ENCODE results near the gene C1RL. TPM values are rescaled to one million over a fixed set of nuclear protein-coding genes. Genes with fewer than 3 reads are reported as not detected.

The C1RL gene
- total RNA-seq, 1 donor from 2014 or later: 58.5 TPM

GRCh38 chr12:7047306-7047705 is 61.7 kb downstream of the C1RL start:
- peaks cover 6% of the 10 kb centered on the region for H3K4me1 Mint-ChIP-seq
- DNase-seq (ENCODE audit: low spot score in 2 of 2, unreplicated experiment in 2 of 2): no peak
- TF ChIP-seq CTCF (IDR thresholded peaks at IDR 0.05; ENCODE audit: unreplicated experiment): no peak
- peaks cover 16% of the 10 kb centered on the region for H3K27me3 Mint-ChIP-seq (ENCODE audit: low read depth)
- no peak overlapping the region for H3K4me3 Mint-ChIP-seq
- peaks cover 14% of the 10 kb centered on the region for H3K9me3 Mint-ChIP-seq
- H3K27ac Mint-ChIP-seq: no peak overlapping the region
- H3K36me3 Mint-ChIP-seq: no peaks in the 10 kb centered on the region

- no peak overlapping the region for H3K4me3 Mint-ChIP-seq
- peaks cover 10% of the 10 kb centered on the region for H3K27me3 Mint-ChIP-seq (ENCODE audit: low read depth)
- H3K4me1 Mint-ChIP-seq: peaks cover 6% of the 10 kb centered on the region
- H3K36me3 Mint-ChIP-seq: no peaks in the 10 kb centered on the region
- no peak for TF ChIP-seq CTCF (IDR thresholded peaks at IDR 0.05; ENCODE audit: unreplicated experiment)
- H3K27ac Mint-ChIP-seq: no peak overlapping the region
- peaks cover 14% of the 10 kb centered on the region for H3K9me3 Mint-ChIP-seq
- DNase-seq (ENCODE audit: low spot score in 2 of 2, unreplicated experiment in 2 of 2): no peak
Observed at GRCh38 chr12:7046383-7047105, 62.5 kb downstream of the C1RL start.

GRCh38 chr12:7045913-7046312 is 63.1 kb downstream of the C1RL start:
- no peak for DNase-seq (ENCODE audit: low spot score in 2 of 2, unreplicated experiment in 2 of 2)
- TF ChIP-seq CTCF (IDR thresholded peaks at IDR 0.05; ENCODE audit: unreplicated experiment): no peak
- no peak overlapping the region for H3K27ac Mint-ChIP-seq
- no peaks in the 10 kb centered on the region for H3K36me3 Mint-ChIP-seq
- peaks cover 5% of the 10 kb centered on the region for H3K27me3 Mint-ChIP-seq (ENCODE audit: low read depth)
- H3K4me1 Mint-ChIP-seq: peaks cover 6% of the 10 kb centered on the region
- H3K9me3 Mint-ChIP-seq: peaks cover 8% of the 10 kb centered on the region
- no peak overlapping the region for H3K4me3 Mint-ChIP-seq

Other genes starting within 250 kb of the C1RL start
- gene TPI1, start 241.7 kb downstream of the C1RL start, total RNA-seq: 473 to 488 TPM (median 484 TPM) in 3 replicates
- gene SPSB2, start 235.9 kb downstream of the C1RL start, total RNA-seq: 2.4 to 4.1 TPM (median 2.9 TPM) in 3 replicates
- gene LRRC23, start 204.4 kb downstream of the C1RL start, total RNA-seq: 11.6 to 14.4 TPM (median 13.4 TPM) in 3 replicates
- gene ENO2, start 194.6 kb downstream of the C1RL start, total RNA-seq: 30.2 to 30.7 TPM (median 30.2 TPM) in 3 replicates
- gene ATN1, start 181.3 kb downstream of the C1RL start, total RNA-seq: 193 to 205 TPM (median 195 TPM) in 3 replicates
- not detected in 3 replicates for gene RNU7-1, start 165.4 kb downstream of the C1RL start, total RNA-seq
- gene C12orf57, start 165.2 kb downstream of the C1RL start, total RNA-seq: 203 to 215 TPM (median 204 TPM) in 3 replicates
- 21.6 to 26.2 TPM (median 23.6 TPM) in 3 replicates for gene PTPN6, start 157.9 kb downstream of the C1RL start, total RNA-seq
- gene PHB2, start 138.6 kb downstream of the C1RL start, total RNA-seq: 221 to 229 TPM (median 224 TPM) in 3 replicates
- gene EMG1, start 138.3 kb downstream of the C1RL start, total RNA-seq: 31.6 to 37.7 TPM (median 33.5 TPM) in 3 replicates
- gene LPCAT3, start 90.7 kb downstream of the C1RL start, total RNA-seq: 44.6 to 45.9 TPM (median 45.1 TPM) in 3 replicates
- gene C1S, start 48.5 kb downstream of the C1RL start, total RNA-seq: 46.1 to 47.3 TPM (median 46.7 TPM) in 3 replicates
- 41.5 to 45.9 TPM (median 45.1 TPM) in 3 replicates for gene C1R, start 16.8 kb downstream of the C1RL start, total RNA-seq
- gene RBP5, start 19.7 kb upstream of the C1RL start, total RNA-seq: 2.1 to 2.5 TPM (median 2.3 TPM) in 3 replicates
- 79.1 to 81.3 TPM (median 81.1 TPM) in 3 replicates for gene CLSTN3, start 21.2 kb upstream of the C1RL start, total RNA-seq
- 47.5 to 50.4 TPM (median 49.4 TPM) in 3 replicates for gene PEX5, start 80.5 kb upstream of the C1RL start, total RNA-seq
- gene ACSM4, start 194.9 kb upstream of the C1RL start, total RNA-seq: not detected in 3 replicates

Data from mesothelial cell of epicardium (in vitro differentiated cells).